ENCODE results near the gene OR51A2. TPM values are rescaled to one million over a fixed set of nuclear protein-coding genes. Genes with fewer than 3 reads are reported as not detected.
"Not testable (repeated sequence)": the region's sequence is repeated elsewhere in the genome, so short reads cannot be mapped to it uniquely, and the experiment has no call there.

The OR51A2 gene, protein sequence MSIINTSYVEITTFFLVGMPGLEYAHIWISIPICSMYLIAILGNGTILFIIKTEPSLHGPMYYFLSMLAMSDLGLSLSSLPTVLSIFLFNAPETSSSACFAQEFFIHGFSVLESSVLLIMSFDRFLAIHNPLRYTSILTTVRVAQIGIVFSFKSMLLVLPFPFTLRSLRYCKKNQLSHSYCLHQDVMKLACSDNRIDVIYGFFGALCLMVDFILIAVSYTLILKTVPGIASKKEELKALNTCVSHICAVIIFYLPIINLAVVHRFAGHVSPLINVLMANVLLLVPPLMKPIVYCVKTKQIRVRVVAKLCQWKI
- total RNA-seq = not detected

DNA sequence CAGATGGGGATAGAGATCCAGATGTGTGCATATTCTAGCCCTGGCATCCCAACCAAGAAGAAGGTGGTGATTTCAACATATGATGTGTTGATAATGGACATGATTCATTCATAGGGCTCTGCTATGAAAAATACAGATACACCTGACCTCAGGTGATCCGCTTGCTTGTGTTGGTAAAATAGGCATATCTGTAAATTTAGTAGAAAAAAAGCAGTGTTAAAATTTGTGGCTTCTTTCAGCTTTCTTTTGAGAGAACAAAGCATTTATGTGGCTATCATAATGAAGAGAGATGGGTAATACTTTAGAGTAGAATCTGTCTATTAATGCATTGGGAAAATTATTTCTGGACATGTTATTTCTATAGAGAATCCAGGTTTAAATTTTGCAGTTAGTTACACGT is at the start of gene OR51A2:
Gene OR51A2, minus strand, starts transcription at position 101 of the 400 bp plus-strand sequence. Its CDS starts 0 bp downstream, at position 101.
- not testable (repeated sequence) for DNase-seq (ENCODE audit: low spot score)

DNA sequence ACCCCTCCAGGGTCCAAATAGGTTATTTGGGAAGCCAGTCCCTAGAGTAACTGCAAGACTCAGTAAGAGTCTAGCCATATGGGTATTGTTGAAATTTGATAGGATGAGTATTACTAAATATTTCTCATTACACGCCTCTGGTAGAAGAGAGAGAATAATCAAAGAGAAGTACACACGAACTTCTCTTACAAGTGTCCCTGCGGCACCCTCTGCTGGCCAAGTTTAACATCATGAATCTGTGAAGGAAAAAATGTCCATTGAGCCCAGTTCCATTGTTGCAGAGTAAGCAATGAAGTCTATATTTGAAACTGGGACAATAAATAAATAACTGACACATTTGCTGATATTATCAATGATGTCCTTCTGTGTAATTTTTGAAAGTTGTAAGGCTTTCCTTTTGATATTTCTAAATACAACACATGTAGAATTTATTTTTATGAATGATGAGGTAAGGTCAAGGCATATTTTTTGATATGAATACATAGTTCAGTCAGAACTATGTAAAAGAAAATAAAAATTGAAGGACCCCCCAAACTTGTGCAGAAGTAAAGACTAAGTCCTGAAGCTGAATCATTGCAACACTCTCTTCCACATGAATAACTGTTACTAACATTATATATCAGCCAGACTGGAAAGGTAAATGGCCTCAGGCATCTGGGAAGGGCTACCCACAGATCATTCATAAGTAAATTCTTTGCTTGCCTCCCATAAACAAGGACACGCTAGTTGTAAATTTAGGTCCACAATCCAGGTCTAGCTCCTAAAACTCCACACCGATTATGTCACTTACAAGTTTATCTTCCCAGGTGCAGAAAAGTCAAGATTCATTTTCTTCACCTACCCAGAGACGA is 49.1 kb upstream of the OR51A2 start:
- DNase-seq (ENCODE audit: low spot score) = peak; percentile 38

DNA sequence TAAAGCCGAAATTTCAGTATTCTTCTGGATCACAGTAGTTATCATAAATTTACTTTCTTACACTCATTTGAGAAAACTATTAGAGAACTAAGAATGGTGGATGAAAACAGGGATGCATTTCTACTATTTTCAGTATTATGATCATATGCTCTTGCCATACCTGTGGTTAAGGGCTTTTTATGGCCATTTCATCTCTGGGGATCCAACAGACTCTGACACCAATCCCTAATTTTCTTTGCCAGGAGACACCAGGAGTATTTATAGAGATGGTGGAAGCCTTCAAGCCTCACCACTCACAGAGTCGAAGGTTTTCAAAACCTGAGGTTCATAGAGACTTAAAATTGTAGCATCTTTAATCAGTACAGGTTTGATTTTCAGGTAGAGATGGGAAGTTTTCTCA is 39.0 kb upstream of the OR51A2 start, which contains the start of gene OR51L1:
Gene OR51L1, plus strand, starts transcription at position 301 of the 400 bp plus-strand sequence. CDS start 4,132 bp downstream, outside the sequence.
- DNase-seq (ENCODE audit: low spot score) = no peak

DNA sequence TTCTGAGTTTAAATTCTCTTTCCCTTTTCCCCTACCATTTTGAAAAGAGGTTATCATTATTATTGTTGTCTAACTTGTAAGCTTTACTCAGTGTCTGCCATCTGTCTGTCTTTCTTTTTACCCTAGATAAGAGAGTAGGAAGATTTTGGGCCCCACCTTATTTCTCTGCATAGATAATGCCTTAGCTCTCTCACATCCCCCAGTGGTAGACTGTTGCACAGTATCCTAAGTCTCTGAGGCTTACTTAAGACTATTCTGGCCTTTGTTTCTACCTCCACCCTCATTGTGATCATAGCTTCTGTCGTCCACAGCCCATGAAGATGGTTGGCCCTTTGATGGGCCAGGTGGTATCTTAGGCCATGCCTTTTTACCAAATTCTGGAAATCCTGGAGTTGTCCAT is 35.5 kb upstream of the OR51A2 start:
- DNase-seq (ENCODE audit: low spot score) = no peak

DNA sequence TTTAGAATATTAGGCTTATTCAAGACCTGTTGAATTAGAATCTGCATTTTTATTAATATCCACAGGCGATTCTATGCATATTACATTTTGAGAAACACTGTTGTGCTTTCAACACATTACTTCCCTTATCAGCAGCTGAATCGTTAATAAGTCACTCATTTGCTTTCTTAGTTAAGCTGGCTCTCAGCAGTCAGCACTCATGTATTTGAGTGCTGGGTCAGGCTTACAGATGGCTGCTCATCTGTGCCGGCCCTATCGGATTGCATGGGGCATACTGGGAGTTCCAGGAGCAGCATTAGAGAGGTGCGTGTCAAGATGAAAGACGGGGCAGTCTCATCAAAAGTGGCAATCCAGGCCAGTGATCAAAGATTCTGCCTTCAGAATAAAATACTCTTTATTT is 28.3 kb upstream of the OR51A2 start:
- DNase-seq (ENCODE audit: low spot score) = peak; percentile 16

DNA sequence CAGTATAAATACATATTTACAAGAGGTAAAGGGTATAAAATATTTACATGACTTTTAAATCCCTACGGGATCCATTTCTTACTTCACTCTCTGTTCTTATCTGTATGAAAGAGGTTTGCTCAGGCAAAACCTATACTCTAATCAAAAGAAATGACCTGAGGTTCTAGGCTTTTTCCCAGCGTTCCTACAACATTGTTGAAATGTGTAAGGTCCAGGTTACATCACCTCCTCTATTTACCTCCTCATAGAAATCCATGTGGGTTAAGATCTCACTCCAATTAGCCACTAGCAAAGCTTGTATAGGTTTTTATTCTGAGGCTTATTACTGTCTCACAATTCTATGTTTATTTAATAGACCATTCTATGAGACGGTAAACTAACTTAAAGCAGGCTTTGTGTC is 27.2 kb upstream of the OR51A2 start:
- no peak for DNase-seq (ENCODE audit: low spot score)

DNA sequence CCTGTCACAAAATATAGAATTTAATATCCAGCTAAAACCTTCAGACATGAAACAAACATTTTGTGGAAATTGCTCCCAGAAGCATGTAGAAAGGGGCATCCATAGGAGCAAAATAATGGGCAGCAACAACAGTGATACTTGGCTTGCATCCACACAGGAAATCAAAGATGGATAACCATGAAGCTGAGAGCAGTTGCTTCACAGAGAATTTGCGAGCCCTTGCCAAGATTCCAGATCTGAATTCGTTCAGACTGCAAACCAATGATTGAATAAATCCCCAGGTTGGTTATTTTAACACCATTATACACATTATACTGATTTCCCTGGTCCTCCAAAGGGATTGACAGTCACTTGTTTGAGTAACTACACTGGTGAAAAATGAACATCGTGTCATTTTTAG is 23.5 kb upstream of the OR51A2 start:
- no peak for DNase-seq (ENCODE audit: low spot score)

DNA sequence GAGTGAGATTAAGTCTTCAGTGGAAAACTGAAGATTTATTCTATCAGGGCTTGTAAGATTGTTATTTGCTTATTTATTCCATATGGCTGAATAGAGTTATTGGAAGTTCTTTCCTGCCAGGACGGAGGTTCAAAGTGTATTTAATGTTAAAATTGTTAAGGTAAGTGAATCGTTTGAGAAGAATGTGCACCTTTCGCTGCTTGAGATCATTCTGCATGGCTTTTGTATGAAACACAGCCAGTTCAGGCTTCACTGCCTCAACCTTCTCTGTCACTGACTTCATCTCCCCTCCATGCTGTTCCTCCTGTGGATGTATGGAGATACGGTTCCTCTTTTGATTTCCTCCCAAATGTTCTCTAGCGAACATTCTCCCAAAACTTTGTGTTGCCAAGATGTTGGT is 19.9 kb upstream of the OR51A2 start:
- DNase-seq (ENCODE audit: low spot score) = no peak

DNA sequence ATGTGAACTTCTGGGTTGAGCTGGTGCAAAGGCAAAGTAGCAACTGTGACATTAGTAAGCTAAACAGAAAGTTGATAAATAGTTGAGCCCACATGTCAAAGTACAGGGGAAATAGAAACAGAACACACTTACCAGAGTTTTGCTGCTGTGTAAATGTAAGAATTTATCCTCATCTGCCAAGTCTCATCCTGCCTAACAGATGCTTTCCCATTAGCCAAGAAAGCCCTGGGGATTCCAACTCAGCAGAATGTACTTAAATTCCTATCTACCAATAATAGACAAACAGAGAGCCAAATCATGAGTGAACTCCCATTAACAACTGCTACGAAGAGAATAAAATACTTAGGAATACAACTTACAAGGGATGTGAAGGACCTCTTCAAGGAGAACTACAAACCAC is 7.3 kb upstream of the OR51A2 start:
- no peak for DNase-seq (ENCODE audit: low spot score)

DNA sequence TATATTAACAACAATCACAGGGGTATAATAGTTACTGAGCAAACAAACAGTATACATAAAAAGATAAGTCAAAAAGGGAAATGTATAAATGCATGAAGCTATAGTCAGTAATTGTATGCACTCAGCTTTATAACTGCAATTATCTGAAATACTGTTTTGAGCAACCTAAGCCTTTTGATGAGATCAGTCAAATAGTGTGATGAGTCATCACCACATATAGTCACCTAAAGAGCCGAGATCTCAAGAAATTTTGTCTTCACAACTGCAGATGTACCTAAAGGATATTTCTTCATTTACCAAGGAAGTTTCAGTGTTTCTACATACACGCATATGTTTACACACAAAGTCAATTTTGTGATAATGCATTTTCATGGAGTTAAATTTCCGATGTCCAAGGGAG is 5.4 kb upstream of the OR51A2 start:
- DNase-seq (ENCODE audit: low spot score) = no peak

DNA sequence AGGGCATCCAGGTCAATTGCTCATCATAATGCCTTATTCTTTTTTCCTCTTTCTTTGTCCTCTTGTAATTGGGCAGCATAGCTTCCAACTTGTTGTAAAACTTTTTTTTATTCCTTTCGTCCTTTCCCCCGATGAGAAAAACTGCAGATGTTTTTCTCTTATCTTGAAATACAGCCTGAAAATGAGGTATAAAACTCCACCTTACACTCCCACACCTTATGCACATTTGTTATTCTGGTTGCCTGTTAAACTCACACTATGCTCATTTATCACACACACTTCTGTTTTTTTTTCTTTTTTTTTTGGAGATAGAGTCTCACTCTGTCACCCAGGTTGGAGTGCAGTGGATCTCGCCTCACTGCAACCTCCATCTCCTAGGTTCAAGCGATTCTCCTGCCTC is 1.9 kb upstream of the OR51A2 start:
- DNase-seq (ENCODE audit: low spot score) = no peak

DNA sequence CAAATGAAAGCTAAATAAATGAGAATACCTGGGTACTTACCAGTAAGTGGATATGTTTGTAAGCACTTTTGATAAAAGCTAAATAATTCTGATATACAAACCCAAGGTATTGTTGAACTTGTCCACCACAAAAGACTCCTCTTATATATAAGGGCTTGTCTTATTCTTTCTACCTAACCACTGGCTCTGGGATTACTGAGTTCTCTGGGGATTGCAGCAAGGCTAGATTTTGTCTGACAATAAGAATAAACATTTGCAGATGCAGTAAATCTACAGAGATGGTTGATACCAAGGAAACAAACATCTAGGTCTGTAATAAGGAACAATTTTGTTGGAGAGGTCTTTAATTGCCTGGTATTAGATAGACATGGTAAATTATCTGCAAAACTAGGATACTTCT is 8.0 kb downstream of the OR51A2 start, which contains the start of gene OR51A4:
Gene OR51A4, minus strand, starts transcription at position 101 of the 400 bp plus-strand sequence. CDS start 505 bp downstream, outside the sequence.
- no peak for DNase-seq (ENCODE audit: low spot score)

DNA sequence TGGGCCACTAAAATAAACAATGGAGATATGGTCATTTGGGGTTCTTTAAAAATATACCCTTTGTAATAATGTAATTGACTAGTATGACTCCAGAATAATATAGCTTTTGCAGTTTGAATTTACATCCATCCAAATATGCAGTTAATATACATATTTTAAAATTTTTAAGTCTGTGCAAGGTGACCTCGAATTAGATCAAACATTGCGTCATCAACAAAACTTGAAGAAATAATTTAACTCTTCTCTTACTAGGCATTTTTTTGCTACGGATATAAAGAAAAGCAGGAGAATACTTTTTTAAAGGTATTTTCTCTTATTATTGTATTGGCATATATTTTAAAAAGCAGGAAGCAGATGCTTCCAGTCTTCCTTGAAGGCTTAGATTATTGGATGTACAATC is 18.8 kb downstream of the OR51A2 start:
- no peak for DNase-seq (ENCODE audit: low spot score)

DNA sequence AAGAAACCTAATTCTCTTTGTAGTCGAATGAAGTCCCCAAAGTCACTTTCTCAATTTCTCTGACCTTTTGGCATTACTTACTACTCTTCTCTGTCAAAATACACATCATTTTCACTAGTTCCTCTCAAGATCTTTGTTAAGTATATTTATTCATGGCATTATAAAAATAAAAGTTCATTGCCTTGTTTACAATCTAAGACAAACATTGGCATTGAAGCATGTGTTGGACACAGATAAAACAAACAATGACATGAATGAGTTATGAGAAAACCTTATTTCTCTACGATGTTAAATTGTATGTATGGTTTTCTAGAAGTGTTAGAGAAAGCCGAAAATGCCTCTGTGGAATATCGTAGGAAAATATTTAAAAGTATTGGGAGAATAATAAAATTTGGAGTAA is 22.8 kb downstream of the OR51A2 start:
- DNase-seq (ENCODE audit: low spot score) = no peak

DNA sequence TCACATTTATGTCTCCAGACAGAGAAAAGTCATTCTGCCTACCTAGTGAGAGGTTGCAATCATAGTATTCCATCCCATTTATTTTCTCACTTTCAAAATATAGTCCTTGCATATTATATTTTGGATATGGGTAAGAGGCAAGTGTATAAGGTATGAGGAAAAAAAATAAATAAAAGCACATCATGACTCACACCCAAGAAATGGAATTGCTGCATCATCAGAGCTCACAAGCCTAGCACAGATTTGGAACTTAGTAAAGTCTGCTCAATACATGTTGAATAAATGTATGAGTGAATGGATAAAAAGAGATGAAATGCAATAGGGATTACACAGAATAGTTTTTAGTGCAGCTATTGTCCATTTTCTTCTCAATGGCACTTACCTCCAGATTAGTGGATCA is 28.9 kb downstream of the OR51A2 start:
- no peak for DNase-seq (ENCODE audit: low spot score)

DNA sequence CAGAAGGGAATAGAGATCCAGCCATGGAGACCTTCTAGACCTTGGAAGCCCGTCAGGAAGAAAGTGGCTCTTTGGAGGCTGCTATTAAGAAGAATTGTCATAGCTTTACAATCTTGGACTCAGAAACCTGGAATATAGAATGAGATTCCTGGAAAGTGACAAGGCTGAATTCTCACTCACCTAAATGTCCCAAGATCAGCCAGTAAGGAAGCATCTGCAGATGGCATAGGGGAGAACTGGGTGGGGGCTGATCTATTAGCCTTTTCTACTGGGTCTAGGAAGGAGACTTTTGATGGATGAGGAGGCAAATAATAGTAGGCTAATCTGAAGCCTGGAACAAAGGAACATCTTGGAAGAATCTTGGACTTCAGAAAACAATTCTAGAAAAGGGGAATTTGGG is 31.3 kb downstream of the OR51A2 start, which contains the start of gene OR51G1:
Gene OR51G1, minus strand, starts transcription at position 101 of the 400 bp plus-strand sequence. Its CDS starts 0 bp downstream, at position 101.
- DNase-seq (ENCODE audit: low spot score) = no peak

DNA sequence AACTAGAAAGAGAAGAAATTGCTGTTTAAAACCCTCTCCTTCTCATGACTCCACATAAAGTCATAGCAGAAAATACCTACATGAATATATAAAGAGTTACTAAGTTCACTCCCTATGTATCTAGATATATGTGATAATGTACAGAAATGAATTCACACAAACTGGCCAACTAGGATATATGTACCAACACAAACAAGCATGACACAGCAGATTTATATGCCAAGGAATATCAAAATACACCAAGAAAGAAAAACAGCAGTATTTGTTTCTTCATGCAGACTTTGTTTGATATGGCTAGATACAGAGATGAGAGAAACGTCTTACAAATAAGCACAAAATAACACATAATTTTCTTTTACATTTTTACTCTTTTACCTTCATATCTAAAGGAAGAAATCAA is 33.2 kb downstream of the OR51A2 start:
- no peak for DNase-seq (ENCODE audit: low spot score)

DNA sequence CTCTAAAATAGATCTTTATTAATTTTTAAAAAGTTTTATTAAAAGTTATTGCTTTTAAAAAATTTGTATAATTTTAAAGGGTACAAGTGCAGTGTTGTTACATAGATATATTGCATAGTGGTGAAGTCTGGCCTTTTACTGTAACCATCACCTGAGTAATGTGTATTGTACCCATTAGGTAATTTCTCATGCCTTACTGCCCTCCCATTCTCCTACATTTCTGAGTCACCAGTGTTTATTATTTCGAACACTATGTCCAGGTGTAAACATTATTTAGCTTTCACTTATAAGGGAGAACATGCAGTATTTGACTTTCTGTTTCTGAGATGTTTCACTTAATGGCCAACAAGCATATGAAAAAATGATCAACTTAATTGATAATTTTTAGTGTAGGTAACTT is 33.7 kb downstream of the OR51A2 start:
- no peak for DNase-seq (ENCODE audit: low spot score)

DNA sequence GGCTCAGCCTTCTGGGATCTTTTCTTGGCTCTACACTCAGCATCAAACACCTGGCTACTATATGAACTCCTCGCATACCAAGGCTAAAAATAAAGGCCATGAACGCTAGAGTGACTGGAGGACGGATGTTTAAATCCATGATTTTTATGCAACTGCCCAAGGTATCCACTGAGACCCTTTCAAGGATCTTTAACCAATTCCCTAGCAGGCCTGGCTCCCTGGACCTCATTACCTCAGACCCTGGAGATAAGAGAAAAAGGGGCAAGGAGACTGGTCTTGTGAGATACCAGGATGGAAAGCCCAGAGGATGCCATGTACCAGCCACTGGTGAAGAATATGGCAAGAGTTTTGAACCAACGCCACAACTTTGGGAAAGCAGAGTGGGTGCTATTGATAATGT is 36.3 kb downstream of the OR51A2 start, which contains the start of gene OR51G2:
Gene OR51G2, minus strand, starts transcription at position 101 of the 400 bp plus-strand sequence. CDS start 3,687 bp downstream, outside the sequence.
- DNase-seq (ENCODE audit: low spot score) = no peak

DNA sequence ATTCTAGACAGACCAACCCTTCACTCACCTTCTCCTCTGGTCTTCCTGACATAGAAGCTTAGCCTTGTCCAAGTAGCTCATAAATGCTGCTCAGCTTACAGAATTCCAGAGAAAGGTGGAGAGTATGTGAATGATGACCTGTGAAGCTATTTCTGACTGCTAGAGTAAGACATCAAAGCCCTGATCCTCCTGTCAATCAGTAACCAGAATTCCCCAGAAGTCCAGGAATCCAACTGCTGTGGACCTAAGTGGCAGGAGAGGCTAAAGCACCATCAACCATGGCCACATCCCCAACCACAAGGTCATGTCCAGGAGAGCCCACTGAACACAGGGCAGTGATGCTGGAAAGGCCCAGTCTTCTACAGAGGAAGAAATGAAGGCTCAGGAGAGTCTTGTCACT is 38.9 kb downstream of the OR51A2 start:
- DNase-seq (ENCODE audit: low spot score) = no peak

All from mucosa of gallbladder (tissue), 1 donor.